ENCODE measurements around the gene SMIM41.

- TF ChIP-seq CTCF (conservative IDR thresholded peaks at IDR 0.05 in 1 of 2, IDR thresholded peaks at IDR 0.05 in 1 of 2; ENCODE audit: low read depth in 1 of 2, low read length in 2 of 2) (no peak), EZH2 (IDR thresholded peaks at IDR 0.05; ENCODE audit: low read length, missing control alignments) (no peak)
These were observed 5.7 kb upstream of the SMIM41 start for GRCh38 chr12:52073531-52074381.
